Measurements from ENCODE around the gene POLR3H. TPM values are rescaled to one million over a fixed set of nuclear protein-coding genes. Genes with fewer than 3 reads are reported as not detected.

Gene POLR3H
- total and polyA plus RNA-seq, 10 of the 15 experiments (the other 5 are each of a cell fraction or from before 2014, with no cell fraction given), result 3.5 to 62.7 (median 24.6) TPM

GRCh38 chr22:41498303-41498835, 45.9 kb downstream of the POLR3H start:
- ATAC-seq, result no peak
- H3K36me3 ChIP-seq (ENCODE audit: control insufficient read depth in 2 of 2, insufficient read depth in 2 of 2, low read length in 1 of 2), result peaks cover 9 to 15% of the 10 kb centered on the region in 2 experiments; a peak in 3 of 4 replicates
- no peak overlapping the region for H3K27ac ChIP-seq (ENCODE audit: control insufficient read depth, insufficient read depth)
- peaks cover 6% of the 10 kb centered on the region for H3K79me2 ChIP-seq (ENCODE audit: control insufficient read depth, insufficient read depth, low read length)
- no peak overlapping the region for H3K4me2 ChIP-seq (ENCODE audit: control insufficient read depth, insufficient read depth)
- SMC1A ChIA-PET (ENCODE audit: uncharacterized antibody, unreplicated experiment), result interaction anchor here (0.7 to 5.4 kb wide), 2 partner anchors 56 to 95 kb away, joined by 3 to 62 read pairs; no protein-coding TSS in a partner anchor
- in situ Hi-C loops (cut with MboI) (no loop called here), intact Hi-C loops (cut with micrococcal nuclease; ENCODE audit: unreplicated experiment) (no loop called here)
- DNase-seq (ENCODE audit: low read depth, low spot score), result no peak
- no peak overlapping the region for H3K9ac ChIP-seq (ENCODE audit: control insufficient read depth, insufficient read depth, low read length)
- CTCF ChIA-PET, result interaction anchor here (1.0 to 3.3 kb wide), 5 partner anchors 9 to 95 kb away, joined by 3 to 15 read pairs (median 4); no protein-coding TSS in a partner anchor
- H4K20me1 ChIP-seq (ENCODE audit: control insufficient read depth, insufficient read depth), result no peaks in the 10 kb centered on the region; the same call in 1 of the 2 replicates
- H3K4me1 ChIP-seq (ENCODE audit: control insufficient read depth, insufficient read depth, low read length), result no peaks in the 10 kb centered on the region
- H3K27me3 ChIP-seq (replicated peaks in 1 of 2; ENCODE audit: control insufficient read depth in 2 of 2, insufficient read depth in 2 of 2, low read length in 1 of 2), result no peaks in the 10 kb centered on the region
- H3K9me3 ChIP-seq (replicated peaks; ENCODE audit: control insufficient read depth, insufficient read depth, low read length), result no peaks in the 10 kb centered on the region
- BruUV-seq (replicated peaks), result no TSS peak
- H3K4me3 ChIP-seq, result no peak overlapping the region
- H2AFZ ChIP-seq (ENCODE audit: control insufficient read depth, low read depth, low read length), result no peak overlapping the region
- TF ChIP-seq SREBF2 (IDR thresholded peaks at IDR 0.05; ENCODE audit: low read length) (no peak), IRF5 (IDR thresholded peaks at IDR 0.05; ENCODE audit: borderline replicate concordance) (no peak), HSF1 (IDR thresholded peaks at IDR 0.05; ENCODE audit: low read depth, low read length) (no peak), POLR2A (IDR thresholded peaks at IDR 0.05; ENCODE audit: low read depth, low read length) (no peak), ATF2 (IDR thresholded peaks at IDR 0.05; ENCODE audit: low read length) (no peak), BCL3 (IDR thresholded peaks at IDR 0.05; ENCODE audit: borderline replicate concordance, insufficient read depth, low read depth, low read length, poor library complexity, severe bottlenecking) (no peak), ATF7 (IDR thresholded peaks at IDR 0.05; ENCODE audit: low read depth) (no peak), E2F4 (IDR thresholded peaks at IDR 0.05; ENCODE audit: low read depth, low read length) (no peak), PBX3 (IDR thresholded peaks at IDR 0.05; ENCODE audit: insufficient replicate concordance, low read depth, low read length) (no peak), WRNIP1 (IDR thresholded peaks at IDR 0.05; ENCODE audit: borderline replicate concordance, low read depth, low read length) (no peak), NRF1 (conservative IDR thresholded peaks at IDR 0.05; ENCODE audit: low read depth, low read length) (no peak), CHD4 (IDR thresholded peaks at IDR 0.05) (no peak), SMC3 (IDR thresholded peaks at IDR 0.05; ENCODE audit: borderline replicate concordance, low read length) (no peak), BMI1 (IDR thresholded peaks at IDR 0.05; ENCODE audit: borderline replicate concordance) (no peak)
- 98% methylated on average over 6 of the region's 6 CpGs for WGBS (ENCODE audit: insufficient coverage, insufficient replicate concordance, low lambda C conversion rate, missing lambda C conversion rate)
- RAD21 ChIA-PET (ENCODE audit: unreplicated experiment), result interaction anchor here (4.6 kb wide), 1 partner anchor 95 kb away, joined by 60 read pairs; no protein-coding TSS in a partner anchor
- FAIRE-seq, result no peak
- POLR2A ChIA-PET, result no interaction called here

Measured in GM12878 (cell line).